HCT116 (cell line): ENCODE results near the gene TMEM119. TPM values are rescaled to one million over a fixed set of nuclear protein-coding genes. Genes with fewer than 3 reads are reported as not detected.
A peak's percentile ranks its signal among the peaks of the same experiment; 100 is the strongest.

Experiments
- ATAC-seq: fragments of 200-7000 bp; cut with Tn5 transposase; 2 replicates; pipeline ENCODE4 v1.9.1; 2020; ENCODE audit warnings: mild to moderate bottlenecking, moderate library complexity
- BruUV-seq: library from RNA; stranded (reverse); fragments of 400-500 nt; replicated peaks from 2 replicates; lab custom pipeline; 2021; lab: Mats Ljungman, UMichigan
- CTCF ChIA-PET: fragments of 300-600 bp; sonication (Branson Sonifier 250); formaldehyde crosslinking; loops from one replicate; lab custom pipeline; 2021; ENCODE audit warnings: antibody characterized with exemption; lab: Charles Lee
- POLR2A ChIA-PET: fragments of 300-600, 350-600 bp; sonication (Branson Sonifier 250); formaldehyde crosslinking; loops from one replicate; lab custom pipeline; 2021; ENCODE audit warnings: antibody characterized with exemption; lab: Charles Lee
- RAD21 ChIA-PET, 2 experiments: fragments of 300-600 bp; sonication (Branson Sonifier 250); formaldehyde crosslinking; loops; one replicate each; lab custom pipeline; 2023; ENCODE audit warnings: low total read pairs in 2 of 2; ENCODE audit not compliant: uncharacterized antibody in 2 of 2, unreplicated experiment in 2 of 2, low non-redundant PET in 1 of 2; lab: Charles Lee
- DNase-seq: peaks from one replicate; pipeline ENCODE4 v3.0.0-alpha.2; 2010; ENCODE audit warnings: low read depth, low spot score
- H2AFZ ChIP-seq: fragments of 200-600 bp; shearing (Covaris generic), sonication (generic); 2 replicates; pipeline ENCODE4 v1.6.1; 2017; ENCODE audit warnings: low read depth, mixed run types, mixed read lengths, antibody characterized with exemption, low read length; ENCODE audit not compliant: poor library complexity, severe bottlenecking
- H3K27ac ChIP-seq: 2 replicates; pipeline ENCODE4 v1.5.1; 2012; ENCODE audit warnings: low read depth, low read length
- H3K27me3 ChIP-seq: fragments of 200-600 bp; sonication (generic); 2 replicates; pipeline ENCODE4 v1.6.1; 2016; ENCODE audit warnings: mixed run types, low read length, mixed read lengths; ENCODE audit not compliant: insufficient read depth
- H3K36me3 ChIP-seq, 2 experiments: fragments of 200-500 bp in 1 of 2; fragments of 200-600 bp in 1 of 2; sonication (Bioruptor generic) in 1 of 2; sonication (generic) in 1 of 2; 2 replicates each; pipeline versions ENCODE4 v1.5.1 to v1.6.1; 2014 to 2016; ENCODE audit warnings: low read length in 2 of 2, inconsistent platforms in 1 of 2, mixed read lengths in 1 of 2, mixed run types in 1 of 2; ENCODE audit not compliant: insufficient read depth in 2 of 2, control insufficient read depth in 1 of 2
- H3K4me1 ChIP-seq, 2 experiments: fragments of 200-600 bp in 1 of 2; sonication (generic) in 1 of 2; 2 replicates each; pipeline versions ENCODE4 v1.5.1 to v1.6.1; 2012 to 2017; ENCODE audit warnings: low read length in 2 of 2, inconsistent platforms in 1 of 2, mild to moderate bottlenecking in 1 of 2, mixed read lengths in 1 of 2, mixed run types in 1 of 2, moderate library complexity in 1 of 2; ENCODE audit not compliant: insufficient read depth in 2 of 2, control insufficient read depth in 1 of 2
- H3K4me2 ChIP-seq: fragments of 200-600 bp; sonication (generic); 2 replicates; pipeline ENCODE4 v1.6.1; 2017; ENCODE audit warnings: mixed run types, low read length, mixed read lengths
- H3K4me3 ChIP-seq, 2 experiments: fragments of 200-600 bp in 1 of 2; sonication (generic) in 1 of 2; replicated peaks in 1 of 2; 2 replicates each; pipeline ENCODE4 v1.5.1; 2011 to 2016; ENCODE audit warnings: low read length in 2 of 2, control low read depth in 1 of 2, low read depth in 1 of 2, mild to moderate bottlenecking in 1 of 2, mixed read lengths in 1 of 2, mixed run types in 1 of 2
- H3K79me2 ChIP-seq: fragments of 200-600 bp; sonication (generic); 2 replicates; pipeline ENCODE4 v1.6.1; 2017; ENCODE audit warnings: mild to moderate bottlenecking, mixed run types, low read length, moderate library complexity, mixed read lengths; ENCODE audit not compliant: insufficient read depth
- H3K9ac ChIP-seq: fragments of 200-600 bp; sonication (generic); 2 replicates; pipeline ENCODE4 v1.6.1; 2016; ENCODE audit warnings: low read length, mixed read lengths
- H3K9me2 ChIP-seq: fragments of 200-600 bp; sonication (generic), shearing (Covaris generic); 2 replicates; pipeline ENCODE4 v1.6.1; 2017; ENCODE audit warnings: mixed run types, mild to moderate bottlenecking, moderate library complexity; ENCODE audit not compliant: insufficient read depth
- H3K9me3 ChIP-seq, 2 experiments: fragments of 200-500 bp in 1 of 2; fragments of 200-600 bp in 1 of 2; sonication (Bioruptor generic) in 1 of 2; sonication (generic) in 1 of 2; 2 replicates each; pipeline ENCODE4 v1.6.1; 2014 to 2017; ENCODE audit warnings: low read length in 2 of 2, mixed read lengths in 2 of 2, inconsistent platforms in 1 of 2, low read depth in 1 of 2, mild to moderate bottlenecking in 1 of 2, mixed run types in 1 of 2, moderate library complexity in 1 of 2; ENCODE audit not compliant: control insufficient read depth in 1 of 2, insufficient read depth in 1 of 2
- H4K20me1 ChIP-seq: fragments of 200-600 bp; sonication (generic), shearing (Covaris generic); 2 replicates; pipeline ENCODE4 v1.6.1; 2017; ENCODE audit warnings: mixed run types, mild to moderate bottlenecking, moderate library complexity; ENCODE audit not compliant: insufficient read depth
- CTCF ChIP-seq, 3 experiments: fragments of 200-600 bp in 1 of 3; sonication (generic) in 1 of 3; IDR thresholded peaks in 2 of 3; conservative IDR thresholded peaks in 1 of 3; 2 replicates each; pipeline ENCODE4 v1.5.1; 2012 to 2017; ENCODE audit warnings: low read depth in 2 of 3, low read length in 2 of 3, antibody characterized with exemption in 1 of 3, borderline replicate concordance in 1 of 3, control low read depth in 1 of 3, mild to moderate bottlenecking in 1 of 3, mixed read lengths in 1 of 3, mixed run types in 1 of 3, moderate library complexity in 1 of 3; ENCODE audit not compliant: insufficient read depth in 1 of 3
- FOSL1 ChIP-seq: IDR thresholded peaks from 2 replicates; pipeline ENCODE4 v1.6.1; 2012; ENCODE audit warnings: low read depth
- intact Hi-C: fragments of 100-400 bp; cut with micrococcal nuclease; formaldehyde crosslinking; loops from 2 replicates; pipeline ENCODE4 v1.10.0; 2022
- total RNA-seq: library from RNA; stranded (reverse); gene quantifications from one replicate; pipeline ENCODE4 v1.2.1, GENCODE V29; 2021; ENCODE audit not compliant: unreplicated experiment

The TMEM119 gene
- total RNA-seq, 1 experiment from 2014 or later, result not detected

- Histone ChIP-seq H3K79me2 (no peaks in the 10 kb centered on the region), H3K4me3 (no peak overlapping the region), H3K27me3 (no peaks in the 10 kb centered on the region), H4K20me1 (no peaks in the 10 kb centered on the region), H3K9me3 (no peaks in the 10 kb centered on the region), H3K27ac (no peak overlapping the region), H3K9me2 (no peaks in the 10 kb centered on the region), H3K36me3 (peaks cover 19 to 25% of the 10 kb centered on the region in 2 experiments), H3K4me1 (peaks cover 5 to 6% of the 10 kb centered on the region in 2 experiments; a peak in 3 of 4 replicates), H2AFZ (no peak overlapping the region), H3K4me2 (no peak overlapping the region), H3K9ac (no peak overlapping the region)
- ATAC-seq (peak; percentile 35), DNase-seq (peak; percentile 28)
- RAD21 ChIA-PET, result no interaction called here
- CTCF ChIA-PET, result interaction anchor here (0.7 to 1.6 kb wide), 3 partner anchors 47 to 379 kb away, joined by 3 to 16 read pairs (median 3); no protein-coding TSS in a partner anchor
- POLR2A ChIA-PET, result interaction anchor here (0.6 kb wide), 1 partner anchor 906 kb away, joined by 5 read pairs; the partner anchor contains the start of genes KCTD10 and UBE3B
- intact Hi-C loops, result loop anchor here (1.0 kb wide), 1 partner anchor 47 kb away; no protein-coding TSS in a partner anchor
- BruUV-seq, result no TSS peak
- TF ChIP-seq FOSL1, result no peak
- TF ChIP-seq CTCF (IDR thresholded peaks at IDR 0.05 in 2 of 3, conservative IDR thresholded peaks at IDR 0.05 in 1 of 3; ENCODE audit: borderline replicate concordance in 1 of 3, insufficient read depth in 1 of 3, low read depth in 2 of 3, low read length in 2 of 3), result peak in 2 of 3 experiments; percentile 10 to 36; a peak in 2 of 6 replicates
Measured at GRCh38 chr12:108570743-108571608, 26.9 kb downstream of the TMEM119 start.
